A673 (cell line): ENCODE data around the gene FRMPD4.

Source experiments
- EZH2 ChIP-seq: fragments of 200-600 bp; sonication (generic); IDR thresholded peaks from 2 replicates; pipeline ENCODE4 v1.6.1; 2017; ENCODE audit warnings: borderline replicate concordance, low read depth, mild to moderate bottlenecking, mixed read lengths, antibody characterized with exemption, low read length; ENCODE audit not compliant: poor library complexity, severe bottlenecking
- TF ChIP-seq, protein P1 (sequence below): fragments of 300-800, 200-600 bp; sonication (generic); conservative IDR thresholded peaks from 2 replicates; pipeline ENCODE4 v1.5.1; 2017; ENCODE audit warnings: low read depth, mild to moderate bottlenecking, antibody characterized with exemption, low read length, moderate library complexity, mixed read lengths

DNA sequence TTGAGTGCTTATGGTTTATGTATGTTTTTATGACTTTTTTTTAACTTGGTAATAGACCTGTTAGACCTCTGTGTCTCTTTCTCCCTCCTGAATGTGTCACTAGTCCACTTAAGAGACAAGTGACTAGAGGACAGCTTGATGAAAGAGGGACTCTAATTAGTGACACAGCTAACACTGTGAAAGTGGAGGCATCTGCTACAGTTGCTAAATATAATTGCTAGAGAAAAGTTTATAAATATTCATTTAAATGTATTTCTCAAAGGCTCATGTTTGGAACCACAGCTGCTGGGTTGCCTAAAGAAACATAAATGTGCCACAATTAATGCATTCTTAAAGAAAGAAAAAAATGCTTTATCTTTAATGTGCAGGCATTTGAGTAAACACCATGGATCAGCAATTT lies 176.4 kb downstream of the FRMPD4 start:
- TF ChIP-seq, protein P1, sequence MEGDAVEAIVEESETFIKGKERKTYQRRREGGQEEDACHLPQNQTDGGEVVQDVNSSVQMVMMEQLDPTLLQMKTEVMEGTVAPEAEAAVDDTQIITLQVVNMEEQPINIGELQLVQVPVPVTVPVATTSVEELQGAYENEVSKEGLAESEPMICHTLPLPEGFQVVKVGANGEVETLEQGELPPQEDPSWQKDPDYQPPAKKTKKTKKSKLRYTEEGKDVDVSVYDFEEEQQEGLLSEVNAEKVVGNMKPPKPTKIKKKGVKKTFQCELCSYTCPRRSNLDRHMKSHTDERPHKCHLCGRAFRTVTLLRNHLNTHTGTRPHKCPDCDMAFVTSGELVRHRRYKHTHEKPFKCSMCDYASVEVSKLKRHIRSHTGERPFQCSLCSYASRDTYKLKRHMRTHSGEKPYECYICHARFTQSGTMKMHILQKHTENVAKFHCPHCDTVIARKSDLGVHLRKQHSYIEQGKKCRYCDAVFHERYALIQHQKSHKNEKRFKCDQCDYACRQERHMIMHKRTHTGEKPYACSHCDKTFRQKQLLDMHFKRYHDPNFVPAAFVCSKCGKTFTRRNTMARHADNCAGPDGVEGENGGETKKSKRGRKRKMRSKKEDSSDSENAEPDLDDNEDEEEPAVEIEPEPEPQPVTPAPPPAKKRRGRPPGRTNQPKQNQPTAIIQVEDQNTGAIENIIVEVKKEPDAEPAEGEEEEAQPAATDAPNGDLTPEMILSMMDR: no peak
- no peak for TF ChIP-seq EZH2
